OCI-LY1 (cell line): ENCODE data around the gene CASQ1.

Experiments
- H2AFZ ChIP-seq: fragments of 200-600 bp; sonication (generic), shearing (Covaris generic); 2 replicates; pipeline ENCODE4 v1.6.0; 2014; ENCODE audit warnings: antibody characterized with exemption, mild to moderate bottlenecking, low read length
- H3F3A ChIP-seq: fragments of 200-600 bp; sonication (generic), shearing (Covaris generic); 2 replicates; pipeline ENCODE4 v1.6.0; 2014; ENCODE audit warnings: mild to moderate bottlenecking, antibody characterized with exemption, low read length, moderate library complexity; ENCODE audit not compliant: insufficient read depth
- H3K27ac ChIP-seq: fragments of 200-600 bp; sonication (generic); 2 replicates; pipeline ENCODE4 v1.5.1; 2014; ENCODE audit warnings: low read length, mixed run types, mild to moderate bottlenecking, low read depth; ENCODE audit not compliant: poor library complexity, severe bottlenecking
- H3K27me3 ChIP-seq: fragments of 200-600 bp; sonication (generic); 2 replicates; pipeline ENCODE4 v1.6.0; 2014; ENCODE audit warnings: antibody characterized with exemption, mild to moderate bottlenecking, low read length, moderate library complexity; ENCODE audit not compliant: insufficient read depth
- H3K36me3 ChIP-seq: fragments of 200-600 bp; sonication (generic); 2 replicates; pipeline ENCODE4 v1.6.1; 2014; ENCODE audit warnings: mild to moderate bottlenecking, antibody characterized with exemption, low read length, moderate library complexity, mixed read lengths; ENCODE audit not compliant: insufficient read depth
- H3K4me1 ChIP-seq: fragments of 200-600 bp; sonication (generic); 2 replicates; pipeline ENCODE4 v1.5.1; 2014; ENCODE audit warnings: mild to moderate bottlenecking, low read length, moderate library complexity; ENCODE audit not compliant: insufficient read depth, severe bottlenecking
- H3K4me2 ChIP-seq: fragments of 200-600 bp; sonication (generic), shearing (Covaris generic); 2 replicates; pipeline ENCODE4 v1.6.1; 2014; ENCODE audit warnings: low read length
- H3K4me3 ChIP-seq: fragments of 200-600 bp; sonication (generic); 2 replicates; pipeline ENCODE4 v1.5.1; 2014; ENCODE audit warnings: low read length, low read depth, mild to moderate bottlenecking, mixed read lengths; ENCODE audit not compliant: poor library complexity, severe bottlenecking
- H3K79me2 ChIP-seq: fragments of 200-600 bp; shearing (Covaris generic); 2 replicates; pipeline ENCODE4 v1.6.1; 2016; ENCODE audit warnings: mixed run types, low read length, mixed read lengths; ENCODE audit not compliant: insufficient read depth
- H3K9ac ChIP-seq: fragments of 200-600 bp; sonication (generic), shearing (Covaris generic); 2 replicates; pipeline ENCODE4 v1.6.1; 2014; ENCODE audit warnings: mild to moderate bottlenecking, low read length, mixed read lengths
- H3K9me2 ChIP-seq: fragments of 200-600 bp; sonication (generic), shearing (Covaris generic); 2 replicates; pipeline ENCODE4 v1.6.1; 2014; ENCODE audit warnings: low read depth, mild to moderate bottlenecking, low read length, mixed read lengths
- H3K9me3 ChIP-seq: fragments of 200-600 bp; shearing (Covaris generic); 2 replicates; pipeline ENCODE4 v1.6.1; 2014; ENCODE audit warnings: low read length, mixed read lengths
- H4K20me1 ChIP-seq: fragments of 200-600 bp; sonication (generic), shearing (Covaris generic); 2 replicates; pipeline ENCODE4 v1.6.0; 2016; ENCODE audit warnings: mild to moderate bottlenecking, low read length; ENCODE audit not compliant: insufficient read depth
- CTCF ChIP-seq: fragments of 200-600 bp; sonication (generic), shearing (Covaris generic); IDR thresholded peaks from 2 replicates; pipeline ENCODE4 v1.5.1; 2017; ENCODE audit warnings: mild to moderate bottlenecking, antibody characterized with exemption, low read length, moderate library complexity, mixed read lengths
- EZH2 ChIP-seq: fragments of 200-600 bp; sonication (generic), shearing (Covaris generic); IDR thresholded peaks from 2 replicates; pipeline ENCODE4 v1.8.0; 2017; ENCODE audit warnings: borderline replicate concordance, mixed run types, mild to moderate bottlenecking, antibody characterized with exemption, low read length, moderate library complexity, mixed read lengths

The CASQ1 gene

GRCh38 chr1:160149716-160150115 lies 40.7 kb upstream of the CASQ1 start:
- Histone ChIP-seq H3K9me3 (no peaks in the 10 kb centered on the region), H3K27ac (no peak overlapping the region), H2AFZ (no peak overlapping the region), H3K4me1 (no peaks in the 10 kb centered on the region), H3K4me2 (no peak overlapping the region), H3K9ac (no peak overlapping the region), H3F3A (no peaks in the 10 kb centered on the region), H3K36me3 (no peaks in the 10 kb centered on the region), H3K27me3 (no peaks in the 10 kb centered on the region), H3K9me2 (no peaks in the 10 kb centered on the region), H3K79me2 (no peaks in the 10 kb centered on the region), H4K20me1 (no peaks in the 10 kb centered on the region), H3K4me3 (no peak overlapping the region)
- TF ChIP-seq CTCF (no peak), EZH2 (no peak)

- Histone ChIP-seq H3K36me3 (no peaks in the 10 kb centered on the region), H3K4me2 (no peak within 1 kb of the TSS), H3K9me2 (no peaks in the 10 kb centered on the region), H3K9me3 (no peaks in the 10 kb centered on the region), H3K9ac (no peak within 1 kb of the TSS), H3K27me3 (no peaks in the 10 kb centered on the region), H3K27ac (no peak within 1 kb of the TSS), H2AFZ (no peak within 1 kb of the TSS), H3K4me1 (no peaks in the 10 kb centered on the region), H3K4me3 (no peak within 1 kb of the TSS), H3F3A (no peaks in the 10 kb centered on the region), H3K79me2 (no peaks in the 10 kb centered on the region), H4K20me1 (no peaks in the 10 kb centered on the region)
- no peak for TF ChIP-seq EZH2
- no peak for TF ChIP-seq CTCF
These were observed 39.1 kb upstream of the CASQ1 start, which contains the start of gene ATP1A4 for GRCh38 chr1:160151303-160151702. Gene ATP1A4 (plus strand): TSS chr1:160151603. CDS start chr1:160152041, 438 bp downstream.

- Histone ChIP-seq H3K4me2 (no peak overlapping the region), H3K9me2 (no peaks in the 10 kb centered on the region), H3F3A (no peaks in the 10 kb centered on the region), H4K20me1 (no peaks in the 10 kb centered on the region), H3K9me3 (no peaks in the 10 kb centered on the region), H3K4me3 (no peak overlapping the region), H3K9ac (no peak overlapping the region), H3K27ac (no peak overlapping the region), H3K27me3 (no peaks in the 10 kb centered on the region), H2AFZ (no peak overlapping the region), H3K4me1 (no peaks in the 10 kb centered on the region), H3K36me3 (no peaks in the 10 kb centered on the region), H3K79me2 (no peaks in the 10 kb centered on the region)
- TF ChIP-seq CTCF, result no peak
- no peak for TF ChIP-seq EZH2
These were observed 35.6 kb upstream of the CASQ1 start for GRCh38 chr1:160154790-160155189.
